ENCODE measurements around the gene SCP2. TPM values are rescaled to one million over a fixed set of nuclear protein-coding genes. Genes with fewer than 3 reads are reported as not detected.

SCP2 gene
- total RNA-seq, 1 donor from 2014 or later = 138 TPM

Other genes starting within 250 kb of the SCP2 start
- gene COA7, start 228.9 kb upstream of the SCP2 start, total RNA-seq = 25.4 TPM
- 33.3 TPM for gene ZYG11B, start 200.8 kb upstream of the SCP2 start, total RNA-seq
- gene ZYG11A, start 84.5 kb upstream of the SCP2 start, total RNA-seq = 0.23 TPM
- 196 TPM for gene ECHDC2, start 5.5 kb upstream of the SCP2 start, total RNA-seq
- gene PODN, start 134.9 kb downstream of the SCP2 start, total RNA-seq = 20.9 TPM
- not detected for gene SLC1A7, start 215.4 kb downstream of the SCP2 start, total RNA-seq